Spleen (tissue), 11 donors: ENCODE results near the gene PRPF19. TPM values are rescaled to one million over a fixed set of nuclear protein-coding genes. Genes with fewer than 3 reads are reported as not detected.
"Not testable (repeated sequence)": the region's sequence is repeated elsewhere in the genome, so short reads cannot be mapped to it uniquely, and the experiment has no call there.

Source experiments
- DNase-seq: peaks from one replicate; pipeline ENCODE4 v3.0.0-alpha.2; 2020
- H3K27ac ChIP-seq, 8 donors: fragments of 200-600 bp; sonication (generic) in 7 of 8; 1 replicate in 4 of 8; 2 replicates in 4 of 8; pipeline versions ENCODE4 v1.5.0 to v1.8.0; 2016 to 2021; ENCODE audit warnings: inconsistent platforms in 4 of 8, mild to moderate bottlenecking in 4 of 8, moderate library complexity in 1 of 8
- H3K27me3 ChIP-seq, 7 donors: fragments of 200-600 bp; sonication (generic) in 6 of 7; replicated peaks in 1 of 7; 1 replicate in 4 of 7; 2 replicates in 3 of 7; pipeline versions ENCODE4 v1.5.0 to v1.8.0; 2016 to 2021; ENCODE audit warnings: inconsistent platforms in 3 of 7, mild to moderate bottlenecking in 1 of 7
- H3K36me3 ChIP-seq, 6 donors: fragments of 200-600 bp; sonication (generic) in 5 of 6; 1 replicate in 4 of 6; 2 replicates in 2 of 6; pipeline versions ENCODE4 v1.5.0 to v1.8.0; 2016 to 2021; ENCODE audit warnings: inconsistent platforms in 2 of 6
- H3K4me1 ChIP-seq, 6 donors: fragments of 200-600 bp; sonication (generic) in 5 of 6; 1 replicate in 3 of 6; 2 replicates in 3 of 6; pipeline versions ENCODE4 v1.5.0 to v1.8.0; 2016 to 2021; ENCODE audit warnings: inconsistent platforms in 3 of 6
- H3K4me3 ChIP-seq, 8 donors: fragments of 200-600 bp; sonication (generic) in 7 of 8; 1 replicate in 4 of 8; 2 replicates in 4 of 8; pipeline versions ENCODE4 v1.5.0 to v1.8.0; 2016 to 2021; ENCODE audit warnings: inconsistent platforms in 4 of 8, mild to moderate bottlenecking in 4 of 8, moderate library complexity in 2 of 8
- H3K9me3 ChIP-seq, 8 donors: fragments of 200-600 bp; sonication (generic) in 7 of 8; 1 replicate in 4 of 8; 2 replicates in 4 of 8; pipeline versions ENCODE4 v1.5.0 to v1.8.0; 2016 to 2021; ENCODE audit warnings: inconsistent platforms in 4 of 8
- CTCF ChIP-seq, 11 experiments: fragments of 200-600 bp in 7 of 11; fragments of 450-650 bp in 4 of 11; sonication (generic) in 4 of 11; IDR thresholded peaks in 8 of 11; conservative IDR thresholded peaks in 3 of 11; 1 replicate in 7 of 11; 2 replicates in 4 of 11; pipeline versions ENCODE4 v1.4.0 to v1.8.0; 2016 to 2021; ENCODE audit warnings: antibody characterized with exemption in 11 of 11, inconsistent platforms in 4 of 11, mild to moderate bottlenecking in 1 of 11
- POLR2A ChIP-seq, 3 donors: fragments of 450-650 bp; IDR thresholded peaks; one replicate each; pipeline ENCODE4 v1.5.1; 2017; ENCODE audit warnings: antibody characterized with exemption in 3 of 3, mild to moderate bottlenecking in 1 of 3
- POLR2AphosphoS5 ChIP-seq, 3 donors: sonication (generic); formaldehyde crosslinking; IDR thresholded peaks; one replicate each; pipeline ENCODE4 v1.5.1; 2017; ENCODE audit warnings: antibody characterized with exemption in 3 of 3
- WGBS, 5 donors: extraction: QIAGEN DNeasy Blood & Tissue Kit in 3 of 5; methylation state at CpG; one replicate each; pipeline versions ENCODE4 v1.1.5 to v1.1.7; 2013 to 2018; 5-methylcytosine and 5-hydroxymethylcytosine counted together
- intact Hi-C: fragments of 100-400 bp; cut with DNase I; formaldehyde crosslinking; loops from one replicate; pipeline ENCODE4 v1.15.0; 2023; ENCODE audit warnings: low total_unique reads
- polyA plus RNA-seq, 3 donors: library from polyadenylated mRNA; stranded (reverse); fragments of 200-250 nt; gene quantifications; one replicate each; pipeline ENCODE4 v1.2.1, GENCODE V29; 2013
- total RNA-seq, 7 donors: library from RNA; depleted of rRNA in 3 of 7; stranded (reverse); fragments of >200 nt in 3 of 7; fragmentation: NEBNext Ultra II Directional in 4 of 7; extraction: Animal tissue kit (Norgen Biotek cat#: 25700) in 4 of 7; gene quantifications; one replicate each; pipeline versions ENCODE4 v1.1.0 to v1.2.1, GENCODE V29; 2016 to 2021
- donor health status: healthy with polysubstance abuse.
- donor health status: DM: no; HTN: no; CAD: no; lungs with moderate emphysema.
- donor health status: DM: no; HTN: no; CAD: no.
- donor health status: Bipolar disorder and iron deficiency.
- donor health status: healthy.
- donor health status: DM: no; HTN: no; CAD: no.
- donor health status: DM: yes; HTN: yes; CAD: no.

PRPF19 gene
- total and polyA plus RNA-seq, 10 donors = 58.7 to 81.1 (median 70.1) TPM

GRCh38 chr11:60910281-60910687 lies 3.9 kb upstream of the PRPF19 start:
- H3K27ac ChIP-seq = peak overlapping the region; percentile 50 to 97 (median 96)
- H3K4me1 ChIP-seq = peaks cover 31 to 84% (median 58%) of the 10 kb centered on the region in 6 donors
- intact Hi-C loops = no loop called here
- H3K27me3 ChIP-seq = no peaks in the 10 kb centered on the region
- DNase-seq = no peak
- H3K36me3 ChIP-seq = no peaks in the 10 kb centered on the region
- 29 to 55% (median 45%) methylated on average over 3 of the region's 3 CpGs for WGBS, 5 donors
- H3K4me3 ChIP-seq = no peak overlapping the region
- TF ChIP-seq CTCF (IDR thresholded peaks at IDR 0.05 in 8 of 11, conservative IDR thresholded peaks at IDR 0.05 in 3 of 11) = no peak
- TF ChIP-seq POLR2AphosphoS5 (IDR thresholded peaks at IDR 0.05) = no peak
- TF ChIP-seq POLR2A (IDR thresholded peaks at IDR 0.05) = no peak
- H3K9me3 ChIP-seq = no peaks in the 10 kb centered on the region

- H3K4me3 ChIP-seq, intact Hi-C loops, H3K36me3 ChIP-seq, DNase-seq, H3K27me3 ChIP-seq, H3K9me3 ChIP-seq: not testable (repeated sequence)
- Histone ChIP-seq H3K27ac (peak overlapping the region; percentile 50 to 97 (median 96)), H3K4me1 (peaks cover 36 to 84% (median 58%) of the 10 kb centered on the region in 6 donors)
- WGBS, 5 donors = 74 to 84% (median 79%) methylated on average over 3 of the region's 3 CpGs
Observed at GRCh38 chr11:60909680-60910280, 3.4 kb upstream of the PRPF19 start.

- H3K4me1 ChIP-seq = peaks cover 42 to 86% (median 63%) of the 10 kb centered on the region in 6 donors
- intact Hi-C loops = no loop called here
- WGBS, 5 donors = 2 to 85% (median 39%) methylated on average over 1 of the region's 1 CpG
- H3K36me3 ChIP-seq = peaks cover 0 to 2% (median 0%) of the 10 kb centered on the region in 6 donors
- no peaks in the 10 kb centered on the region for H3K27me3 ChIP-seq
- DNase-seq = no peak
- H3K4me3 ChIP-seq = no peak overlapping the region
- H3K27ac ChIP-seq = no peak overlapping the region
- no peak for TF ChIP-seq CTCF (IDR thresholded peaks at IDR 0.05 in 8 of 11, conservative IDR thresholded peaks at IDR 0.05 in 3 of 11)
- no peak for TF ChIP-seq POLR2AphosphoS5 (IDR thresholded peaks at IDR 0.05)
- no peak for TF ChIP-seq POLR2A (IDR thresholded peaks at IDR 0.05)
- H3K9me3 ChIP-seq = no peaks in the 10 kb centered on the region
Observed at GRCh38 chr11:60908803-60909202, 2.4 kb upstream of the PRPF19 start.

DNA sequence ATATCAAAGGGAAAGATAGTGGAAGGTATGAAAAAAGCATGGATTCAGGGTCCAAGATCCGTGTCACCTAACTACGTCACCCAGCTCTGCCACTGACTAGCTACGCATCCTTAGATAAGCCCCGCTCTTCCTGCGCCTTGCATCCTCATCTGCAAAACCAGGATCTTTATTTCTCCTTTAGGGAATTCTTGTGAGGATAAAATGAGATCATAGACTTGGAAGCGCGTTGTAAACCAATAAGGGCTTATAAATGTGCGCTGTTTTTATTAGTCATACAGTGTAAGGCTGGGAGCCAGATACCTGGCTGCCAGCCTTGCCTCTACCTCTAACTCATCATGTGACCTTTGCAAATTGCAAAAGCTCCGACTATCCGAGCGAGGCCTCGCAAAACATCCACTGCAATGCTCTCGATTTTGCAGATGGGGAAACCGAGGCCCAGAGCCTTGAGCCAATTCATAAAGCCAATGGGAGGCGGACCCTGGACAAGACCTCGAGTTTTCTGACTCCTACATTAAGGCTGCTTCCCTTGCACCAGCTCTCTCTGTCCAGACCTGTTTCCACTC lies 753 bp downstream of the PRPF19 start:
- intact Hi-C loops = no loop called here
- Histone ChIP-seq H3K27ac (peak overlapping the region; percentile 86 to 95 (median 91)), H3K4me3 (peak overlapping the region; percentile 70 to 99 (median 90)), H3K9me3 (no peaks in the 10 kb centered on the region), H3K36me3 (peaks cover 2 to 34% (median 30%) of the 10 kb centered on the region in 6 donors), H3K27me3 (no peaks in the 10 kb centered on the region), H3K4me1 (peaks cover 22 to 58% (median 37%) of the 10 kb centered on the region in 6 donors)
- DNase-seq = peak; percentile 70
- TF ChIP-seq POLR2A (IDR thresholded peaks at IDR 0.05) (no peak), POLR2AphosphoS5 (IDR thresholded peaks at IDR 0.05) (no peak), CTCF (IDR thresholded peaks at IDR 0.05 in 8 of 11, conservative IDR thresholded peaks at IDR 0.05 in 3 of 11) (no peak)
- 4 to 8% (median 7%) methylated on average over 16 of the region's 16 CpGs for WGBS, 5 donors
